GM18951 (cell line): ENCODE measurements around the gene PRKG1.

Source experiments
- POLR2A ChIP-seq: IDR thresholded peaks from 4 replicates; pipeline ENCODE4 v1.6.1; 2011; ENCODE audit warnings: mild to moderate bottlenecking; ENCODE audit not compliant: insufficient read length, insufficient read depth; ENCODE audit errors: extremely low read depth
- in situ Hi-C: fragments of 300-500 bp; cut with MboI; formaldehyde crosslinking; loops from one replicate; pipeline ENCODE4 v1.12.0; 2022; ENCODE audit warnings: low sequenced_read_pairs, mixed read lengths, inconsistent platforms; ENCODE audit not compliant: unreplicated experiment

PRKG1 gene

DNA sequence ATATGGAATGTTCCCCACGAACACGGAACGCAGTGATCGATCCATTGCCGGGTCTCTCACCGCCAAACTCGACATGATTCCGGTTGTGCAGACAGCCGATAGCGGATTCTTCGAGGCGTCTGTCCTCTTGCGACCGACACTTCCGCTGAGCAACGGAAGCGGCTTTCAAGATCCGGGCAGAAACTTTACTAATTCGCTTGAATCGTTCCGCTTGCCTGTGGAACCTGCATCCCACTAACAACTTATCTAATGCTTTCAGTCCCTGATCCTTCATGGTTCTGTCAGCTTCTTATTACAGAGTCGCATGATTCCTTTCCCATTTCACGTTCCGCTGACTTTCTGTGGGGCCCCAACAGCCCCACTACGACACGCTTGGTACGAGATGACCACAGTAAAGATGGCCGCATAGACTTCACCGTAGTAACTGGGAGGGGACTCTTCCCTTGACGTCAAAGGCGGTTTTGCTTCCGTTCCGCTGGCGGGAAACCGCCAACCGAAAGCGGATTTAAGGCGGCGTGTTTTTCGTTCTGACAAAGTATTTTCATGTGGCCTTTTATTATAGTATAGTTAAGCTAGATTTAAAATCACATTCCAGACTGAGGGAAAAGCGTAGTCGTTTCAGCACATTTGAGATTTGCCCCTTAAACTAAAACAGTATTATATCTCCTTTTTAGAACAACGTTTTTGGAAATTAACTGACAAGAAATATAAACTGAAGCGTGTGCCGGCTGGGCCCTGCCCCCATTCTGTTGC lies 625.4 kb downstream of the PRKG1 start, which contains the start of gene CSTF2T:
TSS of gene CSTF2T (minus strand) at position 121 of the 753 bp plus-strand sequence. CDS start at position 75, 46 bp downstream.
- in situ Hi-C loops: no loop called here
- peak; percentile 83 for TF ChIP-seq POLR2A

GRCh38 chr10:51700228-51700817 lies 626.0 kb downstream of the PRKG1 start:
- TF ChIP-seq POLR2A: no peak

GRCh38 chr10:51705774-51706173 lies 631.5 kb downstream of the PRKG1 start:
- TF ChIP-seq POLR2A: no peak
- in situ Hi-C loops: no loop called here

More at GRCh38 chr10:51700228-51700817, 626.0 kb downstream of the PRKG1 start:
- in situ Hi-C loops: no loop called here

- in situ Hi-C loops: no loop called here
- no peak for TF ChIP-seq POLR2A
These were observed 631.9 kb downstream of the PRKG1 start for GRCh38 chr10:51706225-51706624.

DNA sequence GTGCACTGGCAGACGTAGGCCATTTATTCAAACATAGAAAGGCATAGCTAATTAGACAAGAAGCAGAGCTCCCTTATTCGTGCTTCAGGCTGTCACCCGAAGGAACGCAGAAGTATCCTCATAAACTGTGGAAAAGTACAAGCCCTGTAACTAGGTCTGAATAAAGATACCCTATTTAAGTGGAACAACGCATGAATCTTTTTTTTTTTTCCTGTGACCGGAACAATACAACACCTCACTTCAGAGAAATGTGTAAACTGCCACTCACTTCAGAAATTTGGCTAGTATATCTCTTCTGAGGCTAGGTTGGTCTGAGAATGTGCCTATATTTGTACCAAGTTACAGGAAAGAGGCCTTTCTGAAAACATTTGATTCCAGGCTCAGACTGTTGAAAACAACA lies 633.1 kb downstream of the PRKG1 start:
- in situ Hi-C loops: no loop called here
- TF ChIP-seq POLR2A: no peak

GRCh38 chr10:51707821-51708424 lies 633.6 kb downstream of the PRKG1 start:
- no peak for TF ChIP-seq POLR2A
- in situ Hi-C loops: no loop called here

DNA sequence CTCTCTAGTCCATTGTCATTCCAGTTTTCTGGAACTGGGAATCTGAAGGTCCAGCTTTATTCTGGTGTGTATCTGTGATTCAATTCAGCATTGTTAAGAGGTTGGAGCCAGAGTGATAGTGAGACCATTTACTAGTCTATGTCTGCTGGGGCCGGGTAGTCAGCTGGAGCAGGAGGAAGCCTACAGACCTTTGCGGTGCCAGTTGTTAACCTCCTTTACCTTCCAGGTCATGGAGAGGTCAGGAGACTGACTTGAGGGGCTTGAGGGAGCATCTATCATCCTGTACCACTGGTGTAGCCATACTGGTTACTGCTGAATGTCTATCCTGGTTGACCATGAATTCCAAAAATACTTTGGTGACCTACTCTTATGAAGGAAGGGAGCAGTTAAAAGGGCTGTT lies 634.3 kb downstream of the PRKG1 start:
- in situ Hi-C loops: no loop called here
- TF ChIP-seq POLR2A: no peak

GRCh38 chr10:51709324-51709972 lies 635.2 kb downstream of the PRKG1 start:
- in situ Hi-C loops: no loop called here
- no peak for TF ChIP-seq POLR2A

GRCh38 chr10:51711519-51711891 lies 637.2 kb downstream of the PRKG1 start:
- in situ Hi-C loops: no loop called here
- no peak for TF ChIP-seq POLR2A

- in situ Hi-C loops: no loop called here
These were observed 642.7 kb downstream of the PRKG1 start for GRCh38 chr10:51716981-51717380.

DNA sequence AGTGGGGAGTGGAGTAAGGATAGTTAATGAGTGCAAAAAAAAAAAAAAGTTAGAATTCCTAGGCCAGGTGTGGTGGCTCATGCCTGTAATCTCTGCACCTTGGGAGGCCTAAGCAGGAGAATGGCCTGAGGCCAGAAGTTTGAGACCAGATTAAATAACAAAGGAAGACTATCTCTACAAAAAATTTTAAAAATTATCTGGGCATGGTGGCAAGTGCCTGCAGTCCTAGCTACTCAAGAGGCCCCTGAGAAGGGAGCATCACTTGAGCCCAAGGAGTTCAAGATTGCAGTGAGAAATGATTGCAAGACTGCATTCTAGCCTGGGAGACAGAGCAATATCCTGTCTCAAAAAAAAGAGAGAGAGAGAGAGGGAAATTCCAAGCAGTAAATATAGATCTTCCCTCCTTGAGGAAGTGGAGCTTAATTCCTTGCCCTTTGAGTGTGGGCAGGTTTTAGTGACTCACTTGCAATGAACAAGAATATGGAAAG lies 644.6 kb downstream of the PRKG1 start:
- in situ Hi-C loops: no loop called here
- TF ChIP-seq POLR2A: no peak

More at GRCh38 chr10:51716981-51717380, 642.7 kb downstream of the PRKG1 start:
- TF ChIP-seq POLR2A: no peak

- no peak for TF ChIP-seq POLR2A
- in situ Hi-C loops: no loop called here
These were observed 649.8 kb downstream of the PRKG1 start for GRCh38 chr10:51724038-51724437.
